ENCODE results near the gene POLA1.

Gene POLA1

DNA sequence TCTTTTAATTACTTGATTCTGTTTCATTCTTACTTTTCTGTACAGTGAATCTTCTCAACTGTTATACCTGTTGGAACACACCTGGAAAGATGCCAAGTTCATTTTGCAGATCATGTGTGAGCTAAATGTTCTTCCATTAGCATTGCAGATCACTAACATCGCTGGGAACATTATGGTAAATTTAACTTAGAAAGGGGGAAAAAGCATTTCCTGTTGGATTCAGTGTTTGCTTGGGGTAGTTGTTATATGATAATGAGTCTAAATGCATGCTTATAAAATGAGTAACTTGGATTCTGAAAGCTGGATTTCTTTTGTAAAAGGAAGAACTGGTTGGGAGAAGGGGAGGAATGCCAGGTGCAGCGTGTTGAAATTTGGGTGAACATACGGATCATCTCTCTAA lies 47.6 kb downstream of the POLA1 start:
- no peak overlapping the region for H3K9ac ChIP-seq (ENCODE audit: low read depth, low read length, poor library complexity)
- H3K14ac ChIP-seq (ENCODE audit: low read length) = no peak overlapping the region
- H3K4me2 ChIP-seq (ENCODE audit: insufficient read depth, low read length, poor library complexity, severe bottlenecking) = no peak overlapping the region
- no peak overlapping the region for H3K4ac ChIP-seq (ENCODE audit: low read length)
- no peak overlapping the region for H3K23ac ChIP-seq (ENCODE audit: low read depth, low read length, poor library complexity)
- H3K4me1 ChIP-seq (ENCODE audit: control insufficient read depth in 2 of 2, insufficient read depth in 1 of 2, low read depth in 1 of 2, low read length in 2 of 2) = no peaks in the 10 kb centered on the region
- H2BK12ac ChIP-seq (ENCODE audit: low read length) = no peak overlapping the region
- no peak overlapping the region for H2BK15ac ChIP-seq (ENCODE audit: low read length)
- H3K18ac ChIP-seq (ENCODE audit: low read length) = no peak overlapping the region
- H2BK5ac ChIP-seq (ENCODE audit: low read length) = no peak overlapping the region
- H2AK5ac ChIP-seq (ENCODE audit: low read depth, low read length) = no peak overlapping the region
- no peak for DNase-seq (ENCODE audit: low spot score)
- no peaks in the 10 kb centered on the region for H3K79me1 ChIP-seq (ENCODE audit: low read depth, low read length)
- H3K27ac ChIP-seq (replicated peaks; ENCODE audit: low read length) = no peak overlapping the region
- whole genome bisulfite sequencing, 2 donors (ENCODE audit: extremely low coverage in 2 of 2, insufficient read length in 2 of 2, insufficient replicate concordance in 1 of 2) = no CpG with 5 or more reads among the region's 3 CpGs
- no peak overlapping the region for H3K4me3 ChIP-seq (ENCODE audit: low read length in 2 of 2)
- H2BK120ac ChIP-seq (ENCODE audit: low read depth, low read length) = no peak overlapping the region
- H3K27me3 ChIP-seq (ENCODE audit: control insufficient read depth in 3 of 3, insufficient read depth in 3 of 3, low read depth in 1 of 3, low read length in 3 of 3) = no peaks in the 10 kb centered on the region
- H4K91ac ChIP-seq (ENCODE audit: low read depth, low read length, poor library complexity) = no peak overlapping the region
- no peak overlapping the region for H2AFZ ChIP-seq (ENCODE audit: low read length)
- peaks cover 0 to 92% of the 10 kb centered on the region in 2 donors for H3K36me3 ChIP-seq (replicated peaks in 1 of 2; ENCODE audit: control insufficient read depth in 2 of 2, insufficient read depth in 2 of 2, low read length in 2 of 2)
- H4K8ac ChIP-seq (ENCODE audit: low read depth, low read length) = no peak overlapping the region
- no peaks in the 10 kb centered on the region for H3K9me3 ChIP-seq (replicated peaks in 1 of 2; ENCODE audit: control insufficient read depth in 2 of 2, insufficient read depth in 1 of 2, low read depth in 1 of 2, low read length in 2 of 2)

DNA sequence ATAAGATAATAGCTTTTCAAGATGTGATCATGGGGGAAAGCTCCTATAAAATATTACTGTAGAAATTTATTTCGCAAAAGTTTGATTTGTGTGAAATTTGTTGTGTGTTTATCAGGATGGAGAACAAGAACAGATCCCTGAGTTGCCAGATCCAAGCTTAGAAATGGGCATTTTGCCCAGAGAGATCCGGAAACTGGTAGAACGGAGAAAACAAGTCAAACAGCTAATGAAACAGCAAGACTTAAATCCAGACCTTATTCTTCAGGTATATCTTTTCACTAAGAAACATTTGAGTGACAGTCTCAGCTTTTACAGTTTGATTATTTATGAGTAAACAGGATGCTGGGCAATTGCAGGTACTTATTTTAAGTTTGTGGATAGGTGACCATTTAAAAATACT lies 54.5 kb downstream of the POLA1 start:
- H3K9ac ChIP-seq (ENCODE audit: low read depth, low read length, poor library complexity) = no peak overlapping the region
- peaks cover 0 to 57% of the 10 kb centered on the region in 2 donors for H3K36me3 ChIP-seq (replicated peaks in 1 of 2; ENCODE audit: control insufficient read depth in 2 of 2, insufficient read depth in 2 of 2, low read length in 2 of 2)
- no peak overlapping the region for H3K27ac ChIP-seq (replicated peaks; ENCODE audit: low read length)
- H3K4me2 ChIP-seq (ENCODE audit: insufficient read depth, low read length, poor library complexity, severe bottlenecking) = no peak overlapping the region
- H3K4ac ChIP-seq (ENCODE audit: low read length) = no peak overlapping the region
- no peak overlapping the region for H2BK120ac ChIP-seq (ENCODE audit: low read depth, low read length)
- no peak overlapping the region for H3K4me3 ChIP-seq (ENCODE audit: low read length in 2 of 2)
- H4K8ac ChIP-seq (ENCODE audit: low read depth, low read length) = no peak overlapping the region
- no peak overlapping the region for H2BK12ac ChIP-seq (ENCODE audit: low read length)
- WGBS, 2 donors (ENCODE audit: extremely low coverage in 2 of 2, insufficient read length in 2 of 2, insufficient replicate concordance in 1 of 2) = no CpG with 5 or more reads among the region's 3 CpGs
- H3K23ac ChIP-seq (ENCODE audit: low read depth, low read length, poor library complexity) = no peak overlapping the region
- no peak overlapping the region for H2AK5ac ChIP-seq (ENCODE audit: low read depth, low read length)
- H2BK5ac ChIP-seq (ENCODE audit: low read length) = no peak overlapping the region
- no peak overlapping the region for H2AFZ ChIP-seq (ENCODE audit: low read length)
- no peaks in the 10 kb centered on the region for H3K4me1 ChIP-seq (ENCODE audit: control insufficient read depth in 2 of 2, insufficient read depth in 1 of 2, low read depth in 1 of 2, low read length in 2 of 2)
- no peaks in the 10 kb centered on the region for H3K79me1 ChIP-seq (ENCODE audit: low read depth, low read length)
- no peak overlapping the region for H2BK15ac ChIP-seq (ENCODE audit: low read length)
- no peak overlapping the region for H4K91ac ChIP-seq (ENCODE audit: low read depth, low read length, poor library complexity)
- H3K14ac ChIP-seq (ENCODE audit: low read length) = no peak overlapping the region
- no peak overlapping the region for H3K18ac ChIP-seq (ENCODE audit: low read length)
- no peak for DNase-seq (ENCODE audit: low spot score)
- H3K9me3 ChIP-seq (replicated peaks in 1 of 2; ENCODE audit: control insufficient read depth in 2 of 2, insufficient read depth in 1 of 2, low read depth in 1 of 2, low read length in 2 of 2) = no peaks in the 10 kb centered on the region
- H3K27me3 ChIP-seq (ENCODE audit: control insufficient read depth in 3 of 3, insufficient read depth in 3 of 3, low read depth in 1 of 3, low read length in 3 of 3) = no peaks in the 10 kb centered on the region

DNA sequence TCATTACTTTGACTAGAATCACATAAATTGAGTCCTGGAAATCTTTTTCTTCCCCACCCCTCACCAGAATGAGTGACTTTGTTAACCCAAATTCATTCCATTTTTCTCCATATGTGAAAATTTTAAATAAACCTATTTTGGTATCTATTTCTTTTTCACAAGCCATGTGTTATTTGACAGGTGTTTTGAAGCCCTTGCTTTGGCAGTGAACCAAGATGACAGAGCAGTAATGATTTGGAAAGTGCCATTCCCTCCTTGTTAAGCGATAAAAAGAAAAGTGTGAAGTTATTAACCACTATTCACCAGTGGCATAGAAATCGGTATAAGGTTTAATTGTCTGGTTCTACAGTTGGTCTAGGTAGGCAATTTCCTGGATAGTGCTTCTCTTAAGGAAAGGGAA lies 66.1 kb downstream of the POLA1 start:
- Histone ChIP-seq H2BK120ac (ENCODE audit: low read depth, low read length) (no peak overlapping the region), H2AK5ac (ENCODE audit: low read depth, low read length) (no peak overlapping the region), H3K4me1 (ENCODE audit: control insufficient read depth in 2 of 2, insufficient read depth in 1 of 2, low read depth in 1 of 2, low read length in 2 of 2) (no peaks in the 10 kb centered on the region), H2BK12ac (ENCODE audit: low read length) (no peak overlapping the region), H3K14ac (ENCODE audit: low read length) (no peak overlapping the region), H3K4ac (ENCODE audit: low read length) (no peak overlapping the region), H2AFZ (ENCODE audit: low read length) (no peak overlapping the region), H3K27ac (replicated peaks; ENCODE audit: low read length) (no peak overlapping the region), H3K27me3 (ENCODE audit: control insufficient read depth in 3 of 3, insufficient read depth in 3 of 3, low read depth in 1 of 3, low read length in 3 of 3) (no peaks in the 10 kb centered on the region), H3K4me3 (ENCODE audit: low read length in 2 of 2) (no peak overlapping the region), H3K79me1 (ENCODE audit: low read depth, low read length) (no peaks in the 10 kb centered on the region), H2BK15ac (ENCODE audit: low read length) (no peak overlapping the region), H4K91ac (ENCODE audit: low read depth, low read length, poor library complexity) (no peak overlapping the region), H3K36me3 (replicated peaks in 1 of 2; ENCODE audit: control insufficient read depth in 2 of 2, insufficient read depth in 2 of 2, low read length in 2 of 2) (peaks cover 1 to 82% of the 10 kb centered on the region in 2 donors), H3K23ac (ENCODE audit: low read depth, low read length, poor library complexity) (no peak overlapping the region), H3K9ac (ENCODE audit: low read depth, low read length, poor library complexity) (no peak overlapping the region), H3K4me2 (ENCODE audit: insufficient read depth, low read length, poor library complexity, severe bottlenecking) (no peak overlapping the region), H3K9me3 (replicated peaks in 1 of 2; ENCODE audit: control insufficient read depth in 2 of 2, insufficient read depth in 1 of 2, low read depth in 1 of 2, low read length in 2 of 2) (no peaks in the 10 kb centered on the region), H3K18ac (ENCODE audit: low read length) (no peak overlapping the region), H4K8ac (ENCODE audit: low read depth, low read length) (no peak overlapping the region), H2BK5ac (ENCODE audit: low read length) (no peak overlapping the region)
- no peak for DNase-seq (ENCODE audit: low spot score)
- WGBS, 2 donors (ENCODE audit: extremely low coverage in 2 of 2, insufficient read length in 2 of 2, insufficient replicate concordance in 1 of 2) = no CpG with 5 or more reads among the region's 2 CpGs

DNA sequence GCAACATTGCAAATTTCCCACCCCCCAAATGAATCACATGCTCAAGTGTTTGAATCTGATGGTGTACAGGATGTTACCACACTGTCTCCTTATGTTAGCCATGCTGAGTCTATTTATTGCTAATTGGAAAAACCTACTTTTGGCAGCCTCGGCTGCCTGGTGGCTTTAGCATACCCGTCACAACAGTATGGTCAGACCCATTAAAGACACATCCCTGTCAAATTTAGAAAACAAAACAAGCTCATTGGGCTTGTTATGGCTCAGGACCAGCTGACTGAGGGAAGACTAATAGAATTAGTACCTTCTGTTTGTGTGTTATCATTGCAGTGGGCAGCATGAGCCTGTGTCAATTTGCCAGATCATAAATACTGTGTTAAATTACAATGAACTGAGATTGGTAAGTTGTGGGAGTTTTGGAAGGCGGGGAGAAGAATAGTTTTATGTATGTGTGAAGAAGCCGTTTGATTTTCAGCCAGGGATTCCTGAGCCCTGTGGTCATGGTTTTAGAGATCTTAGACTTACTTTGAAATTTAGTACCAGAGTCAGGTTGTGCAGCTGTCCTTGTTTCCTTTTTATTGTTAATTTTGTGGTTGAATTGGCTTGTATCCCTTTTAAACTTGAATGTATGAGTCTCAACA lies 66.8 kb downstream of the POLA1 start:
- no peak overlapping the region for H2BK12ac ChIP-seq (ENCODE audit: low read length)
- H3K36me3 ChIP-seq (replicated peaks in 1 of 2; ENCODE audit: control insufficient read depth in 2 of 2, insufficient read depth in 2 of 2, low read length in 2 of 2) = peaks cover 1 to 78% of the 10 kb centered on the region in 2 donors
- H2AK5ac ChIP-seq (ENCODE audit: low read depth, low read length) = no peak overlapping the region
- H2BK120ac ChIP-seq (ENCODE audit: low read depth, low read length) = no peak overlapping the region
- WGBS, 2 donors (ENCODE audit: extremely low coverage in 2 of 2, insufficient read length in 2 of 2, insufficient replicate concordance in 1 of 2) = 100% methylated on average over 1 of the region's 4 CpGs; no CpG with 5 or more reads in 1 of the 2 donors
- no peak overlapping the region for H4K91ac ChIP-seq (ENCODE audit: low read depth, low read length, poor library complexity)
- H3K27ac ChIP-seq (replicated peaks; ENCODE audit: low read length) = no peak overlapping the region
- H3K9ac ChIP-seq (ENCODE audit: low read depth, low read length, poor library complexity) = no peak overlapping the region
- DNase-seq (ENCODE audit: low spot score) = no peak
- no peak overlapping the region for H3K4me2 ChIP-seq (ENCODE audit: insufficient read depth, low read length, poor library complexity, severe bottlenecking)
- no peaks in the 10 kb centered on the region for H3K79me1 ChIP-seq (ENCODE audit: low read depth, low read length)
- H3K9me3 ChIP-seq (replicated peaks in 1 of 2; ENCODE audit: control insufficient read depth in 2 of 2, insufficient read depth in 1 of 2, low read depth in 1 of 2, low read length in 2 of 2) = no peaks in the 10 kb centered on the region
- no peak overlapping the region for H3K18ac ChIP-seq (ENCODE audit: low read length)
- no peak overlapping the region for H3K4ac ChIP-seq (ENCODE audit: low read length)
- no peak overlapping the region for H2BK5ac ChIP-seq (ENCODE audit: low read length)
- no peak overlapping the region for H3K14ac ChIP-seq (ENCODE audit: low read length)
- no peak overlapping the region for H4K8ac ChIP-seq (ENCODE audit: low read depth, low read length)
- H3K27me3 ChIP-seq (ENCODE audit: control insufficient read depth in 3 of 3, insufficient read depth in 3 of 3, low read depth in 1 of 3, low read length in 3 of 3) = no peaks in the 10 kb centered on the region
- H3K23ac ChIP-seq (ENCODE audit: low read depth, low read length, poor library complexity) = no peak overlapping the region
- no peaks in the 10 kb centered on the region for H3K4me1 ChIP-seq (ENCODE audit: control insufficient read depth in 2 of 2, insufficient read depth in 1 of 2, low read depth in 1 of 2, low read length in 2 of 2)
- H2BK15ac ChIP-seq (ENCODE audit: low read length) = no peak overlapping the region
- H3K4me3 ChIP-seq (ENCODE audit: low read length in 2 of 2) = no peak overlapping the region
- H2AFZ ChIP-seq (ENCODE audit: low read length) = no peak overlapping the region

Measured in neuronal stem cell (in vitro differentiated cells).